ENCODE results near the gene CSF2.

Gene CSF2

DNA sequence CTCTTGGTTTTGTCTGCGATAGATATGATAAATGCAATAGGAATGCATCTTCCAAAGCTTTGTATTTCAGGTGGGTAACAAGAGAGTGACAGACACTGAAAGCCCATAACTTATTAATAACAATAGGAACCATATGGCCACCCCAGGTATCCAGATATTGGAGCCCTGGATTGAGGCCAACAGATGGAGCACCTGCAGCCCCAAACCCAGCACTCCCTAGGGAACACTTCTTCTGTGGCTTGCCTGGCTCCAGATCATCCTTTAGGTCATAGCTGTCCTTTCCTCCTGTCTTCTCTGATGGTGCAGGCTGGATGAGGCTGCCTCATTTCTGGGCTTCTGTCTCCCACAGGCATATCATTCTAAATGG is 18.2 kb upstream of the CSF2 start:
- H3K56ac ChIP-seq (ENCODE audit: low read length) = no peak overlapping the region
- no peak overlapping the region for H3K18ac ChIP-seq (ENCODE audit: low read length)
- H4K8ac ChIP-seq (ENCODE audit: low read depth, low read length) = no peak overlapping the region
- H3K36me3 ChIP-seq (ENCODE audit: control insufficient read depth, insufficient read depth, low read length) = no peaks in the 10 kb centered on the region
- H3K4me3 ChIP-seq (ENCODE audit: low read length) = no peak overlapping the region
- WGBS (ENCODE audit: extremely low coverage, insufficient coverage, low lambda C conversion rate) = no CpG with 5 or more reads among the region's 1 CpG
- H3K27ac ChIP-seq (ENCODE audit: low read depth, low read length) = no peak overlapping the region
- H3K79me1 ChIP-seq (ENCODE audit: low read length) = no peaks in the 10 kb centered on the region
- H3K23ac ChIP-seq (ENCODE audit: low read length) = no peak overlapping the region
- no peak overlapping the region for H2BK15ac ChIP-seq (replicated peaks; ENCODE audit: low read depth)
- no peak overlapping the region for H2BK120ac ChIP-seq (ENCODE audit: low read depth, low read length)
- H3K4me2 ChIP-seq (ENCODE audit: low read length) = no peak overlapping the region
- H3K79me2 ChIP-seq (ENCODE audit: control insufficient read depth, insufficient read depth, low read length) = no peaks in the 10 kb centered on the region
- no peak for DNase-seq
- no peak overlapping the region for H3K4ac ChIP-seq (ENCODE audit: low read depth, low read length)
- H4K5ac ChIP-seq (ENCODE audit: low read length) = no peak overlapping the region
- no peak overlapping the region for H2BK5ac ChIP-seq (ENCODE audit: low read length)
- no peaks in the 10 kb centered on the region for H3K4me1 ChIP-seq (ENCODE audit: control insufficient read depth, low read depth, low read length)
- no peak overlapping the region for H3K9ac ChIP-seq (ENCODE audit: low read length)
- no peak overlapping the region for H2AK5ac ChIP-seq (ENCODE audit: low read length)
- no peaks in the 10 kb centered on the region for H3K27me3 ChIP-seq (ENCODE audit: insufficient read depth, low read length, poor library complexity)

- Histone ChIP-seq H3K4me2 (ENCODE audit: low read length) (no peak overlapping the region), H2BK120ac (ENCODE audit: low read depth, low read length) (no peak overlapping the region), H3K4me3 (ENCODE audit: low read length) (no peak overlapping the region), H3K36me3 (ENCODE audit: control insufficient read depth, insufficient read depth, low read length) (no peaks in the 10 kb centered on the region), H3K56ac (ENCODE audit: low read length) (no peak overlapping the region), H2AK5ac (ENCODE audit: low read length) (no peak overlapping the region), H3K18ac (ENCODE audit: low read length) (no peak overlapping the region), H3K27ac (ENCODE audit: low read depth, low read length) (no peak overlapping the region), H4K5ac (ENCODE audit: low read length) (no peak overlapping the region), H3K79me2 (ENCODE audit: control insufficient read depth, insufficient read depth, low read length) (no peaks in the 10 kb centered on the region), H3K4ac (ENCODE audit: low read depth, low read length) (no peak overlapping the region), H2BK5ac (ENCODE audit: low read length) (no peak overlapping the region), H4K8ac (ENCODE audit: low read depth, low read length) (no peak overlapping the region), H3K9ac (ENCODE audit: low read length) (no peak overlapping the region), H3K23ac (ENCODE audit: low read length) (no peak overlapping the region), H3K27me3 (ENCODE audit: insufficient read depth, low read length, poor library complexity) (no peaks in the 10 kb centered on the region), H2BK15ac (replicated peaks; ENCODE audit: low read depth) (no peak overlapping the region), H3K79me1 (ENCODE audit: low read length) (no peaks in the 10 kb centered on the region), H3K4me1 (ENCODE audit: control insufficient read depth, low read depth, low read length) (no peaks in the 10 kb centered on the region)
- WGBS (ENCODE audit: extremely low coverage, insufficient coverage, low lambda C conversion rate) = no CpG with 5 or more reads among the region's 12 CpGs
- DNase-seq = no peak
Observed at GRCh38 chr5:132055808-132056609, 17.6 kb upstream of the CSF2 start.

DNA sequence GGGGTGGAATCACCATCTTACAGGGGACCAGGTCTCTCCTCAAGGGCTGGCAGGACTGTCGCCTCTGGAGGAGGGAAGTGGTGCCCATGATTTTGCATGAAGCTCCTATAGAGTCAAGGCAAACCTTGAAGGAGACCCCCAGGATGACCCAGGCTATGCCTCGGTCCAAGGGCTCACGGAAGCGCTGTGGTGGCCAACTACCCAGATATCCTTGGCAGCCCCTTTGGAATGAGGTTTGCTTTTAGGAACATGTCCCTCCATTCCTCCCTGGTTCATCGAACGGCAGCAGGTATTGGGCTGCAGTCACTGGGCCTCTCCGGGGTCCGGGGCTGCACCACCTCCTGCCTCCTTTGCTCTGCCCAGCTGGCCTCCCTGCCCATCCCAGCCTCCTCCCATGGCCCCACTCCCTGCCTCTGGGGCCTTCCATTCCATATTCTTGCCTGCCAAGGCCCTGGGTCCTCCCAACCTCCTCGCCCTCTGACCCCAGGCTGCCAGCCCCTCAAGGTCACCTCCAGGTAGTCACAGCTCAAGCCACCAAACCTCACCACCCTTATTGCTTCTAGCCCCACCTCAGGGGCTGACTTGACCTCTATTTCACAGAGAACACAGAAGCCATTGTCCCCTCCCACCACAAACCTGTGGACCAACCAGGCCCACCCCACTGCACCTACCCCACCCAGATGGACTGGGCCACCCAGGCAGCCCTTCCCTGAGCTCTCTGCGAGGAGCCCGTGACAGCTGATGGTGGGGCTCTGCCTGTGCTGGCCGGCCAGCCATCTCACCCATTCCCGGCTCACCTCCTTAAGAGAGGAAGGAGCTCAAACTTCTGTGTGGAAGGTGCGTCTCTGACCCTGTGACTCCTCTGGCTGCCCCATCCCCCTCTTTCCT is 16.7 kb upstream of the CSF2 start:
- H3K4me3 ChIP-seq (ENCODE audit: low read length) = no peak overlapping the region
- H3K27ac ChIP-seq (ENCODE audit: low read depth, low read length) = no peak overlapping the region
- no peak overlapping the region for H2AK5ac ChIP-seq (ENCODE audit: low read length)
- H3K23ac ChIP-seq (ENCODE audit: low read length) = no peak overlapping the region
- no peaks in the 10 kb centered on the region for H3K36me3 ChIP-seq (ENCODE audit: control insufficient read depth, insufficient read depth, low read length)
- no peak overlapping the region for H3K4me2 ChIP-seq (ENCODE audit: low read length)
- no peaks in the 10 kb centered on the region for H3K4me1 ChIP-seq (ENCODE audit: control insufficient read depth, low read depth, low read length)
- H4K8ac ChIP-seq (ENCODE audit: low read depth, low read length) = no peak overlapping the region
- no CpG with 5 or more reads among the region's 14 CpGs for WGBS (ENCODE audit: extremely low coverage, insufficient coverage, low lambda C conversion rate)
- H2BK5ac ChIP-seq (ENCODE audit: low read length) = no peak overlapping the region
- no peak overlapping the region for H3K4ac ChIP-seq (ENCODE audit: low read depth, low read length)
- no peak overlapping the region for H2BK15ac ChIP-seq (replicated peaks; ENCODE audit: low read depth)
- no peak for DNase-seq
- H2BK120ac ChIP-seq (ENCODE audit: low read depth, low read length) = no peak overlapping the region
- H3K18ac ChIP-seq (ENCODE audit: low read length) = no peak overlapping the region
- H3K9ac ChIP-seq (ENCODE audit: low read length) = no peak overlapping the region
- no peaks in the 10 kb centered on the region for H3K27me3 ChIP-seq (ENCODE audit: insufficient read depth, low read length, poor library complexity)
- no peaks in the 10 kb centered on the region for H3K79me2 ChIP-seq (ENCODE audit: control insufficient read depth, insufficient read depth, low read length)
- H4K5ac ChIP-seq (ENCODE audit: low read length) = no peak overlapping the region
- H3K79me1 ChIP-seq (ENCODE audit: low read length) = no peaks in the 10 kb centered on the region
- no peak overlapping the region for H3K56ac ChIP-seq (ENCODE audit: low read length)

- Histone ChIP-seq H2BK15ac (replicated peaks; ENCODE audit: low read depth) (no peak overlapping the region), H3K56ac (ENCODE audit: low read length) (no peak overlapping the region), H3K4me1 (ENCODE audit: control insufficient read depth, low read depth, low read length) (no peaks in the 10 kb centered on the region), H2BK120ac (ENCODE audit: low read depth, low read length) (no peak overlapping the region), H3K36me3 (ENCODE audit: control insufficient read depth, insufficient read depth, low read length) (no peaks in the 10 kb centered on the region), H3K79me2 (ENCODE audit: control insufficient read depth, insufficient read depth, low read length) (no peaks in the 10 kb centered on the region), H4K8ac (ENCODE audit: low read depth, low read length) (no peak overlapping the region), H3K4me2 (ENCODE audit: low read length) (no peak overlapping the region), H3K27ac (ENCODE audit: low read depth, low read length) (no peak overlapping the region), H3K4ac (ENCODE audit: low read depth, low read length) (no peak overlapping the region), H4K5ac (ENCODE audit: low read length) (no peak overlapping the region), H2BK5ac (ENCODE audit: low read length) (no peak overlapping the region), H3K18ac (ENCODE audit: low read length) (no peak overlapping the region), H3K79me1 (ENCODE audit: low read length) (no peaks in the 10 kb centered on the region), H2AK5ac (ENCODE audit: low read length) (no peak overlapping the region), H3K9ac (ENCODE audit: low read length) (no peak overlapping the region), H3K27me3 (ENCODE audit: insufficient read depth, low read length, poor library complexity) (no peaks in the 10 kb centered on the region), H3K4me3 (ENCODE audit: low read length) (no peak overlapping the region), H3K23ac (ENCODE audit: low read length) (no peak overlapping the region)
- WGBS (ENCODE audit: extremely low coverage, insufficient coverage, low lambda C conversion rate) = no CpG with 5 or more reads among the region's 12 CpGs
- DNase-seq = no peak
Observed at GRCh38 chr5:132057498-132058255, 15.9 kb upstream of the CSF2 start.

DNA sequence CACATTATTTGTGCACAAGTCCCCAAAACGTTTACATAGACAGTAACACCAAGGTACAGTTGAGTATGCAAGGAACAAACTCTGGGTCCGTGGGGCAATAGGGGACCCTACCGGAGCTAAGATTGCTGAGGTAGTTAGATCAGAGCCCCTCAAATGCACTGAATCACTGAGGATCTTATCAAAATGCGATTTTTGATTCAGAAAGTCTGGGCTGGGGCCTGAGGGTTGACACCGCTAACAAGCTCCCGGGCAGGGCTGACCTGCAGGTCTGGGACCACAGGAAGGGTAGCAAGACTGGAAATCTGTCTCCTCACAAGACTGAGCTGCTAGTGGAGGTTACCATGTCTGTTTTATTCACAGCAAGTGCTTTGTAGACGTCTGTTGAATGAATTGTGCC is 14.9 kb upstream of the CSF2 start:
- Histone ChIP-seq H3K27ac (ENCODE audit: low read depth, low read length) (no peak overlapping the region), H3K18ac (ENCODE audit: low read length) (no peak overlapping the region), H3K9ac (ENCODE audit: low read length) (no peak overlapping the region), H3K23ac (ENCODE audit: low read length) (no peak overlapping the region), H2BK120ac (ENCODE audit: low read depth, low read length) (no peak overlapping the region), H3K79me2 (ENCODE audit: control insufficient read depth, insufficient read depth, low read length) (no peaks in the 10 kb centered on the region), H3K4me2 (ENCODE audit: low read length) (no peak overlapping the region), H4K5ac (ENCODE audit: low read length) (no peak overlapping the region), H2AK5ac (ENCODE audit: low read length) (no peak overlapping the region), H3K79me1 (ENCODE audit: low read length) (no peaks in the 10 kb centered on the region), H3K27me3 (ENCODE audit: insufficient read depth, low read length, poor library complexity) (no peaks in the 10 kb centered on the region), H3K4me1 (ENCODE audit: control insufficient read depth, low read depth, low read length) (no peaks in the 10 kb centered on the region), H2BK15ac (replicated peaks; ENCODE audit: low read depth) (no peak overlapping the region), H3K36me3 (ENCODE audit: control insufficient read depth, insufficient read depth, low read length) (no peaks in the 10 kb centered on the region), H3K56ac (ENCODE audit: low read length) (no peak overlapping the region), H3K4me3 (ENCODE audit: low read length) (no peak overlapping the region), H3K4ac (ENCODE audit: low read depth, low read length) (no peak overlapping the region), H4K8ac (ENCODE audit: low read depth, low read length) (no peak overlapping the region), H2BK5ac (ENCODE audit: low read length) (no peak overlapping the region)
- no CpG with 5 or more reads among the region's 7 CpGs for WGBS (ENCODE audit: extremely low coverage, insufficient coverage, low lambda C conversion rate)
- DNase-seq = no peak

Measured in mesendoderm (in vitro differentiated cells).